H1 (cell line): ENCODE results near the gene SLC27A1. TPM values are rescaled to one million over a fixed set of nuclear protein-coding genes. Genes with fewer than 3 reads are reported as not detected.

ENCODE experiments used
- CTCF ChIA-PET: fragments of 300-600 bp; sonication (Branson Sonifier 250); formaldehyde crosslinking; loops from one replicate; lab custom pipeline; 2021; ENCODE audit not compliant: partially characterized antibody; lab: Charles Lee
- POLR2A ChIA-PET: fragments of 300-600 bp; sonication (Branson Sonifier 250); formaldehyde crosslinking; loops from one replicate; lab custom pipeline; 2021; ENCODE audit warnings: inconsistent platforms; ENCODE audit not compliant: partially characterized antibody; lab: Charles Lee
- DNase-seq, 2 experiments: peaks; one replicate each; pipeline versions ENCODE4 v3.0.0 to v3.0.0-alpha.2; 2010 to 2022; ENCODE audit warnings: low spot score in 2 of 2, low read depth in 1 of 2, mixed read lengths in 1 of 2
- FAIRE-seq: peaks from 2 replicates; lab custom pipeline; 2011; peaks lifted over from hg19 to GRCh38; lab: Jason Lieb, UNC
- H2AFZ ChIP-seq: 2 replicates; pipeline ENCODE4 v1.8.1; 2012; ENCODE audit warnings: low read length, inconsistent platforms
- H2AK5ac ChIP-seq: 2 replicates; pipeline ENCODE4 v1.6.1; 2013; ENCODE audit warnings: low read depth, low read length
- H2BK120ac ChIP-seq: replicated peaks from 2 replicates; pipeline ENCODE3; 2013; ENCODE audit warnings: low read depth, low read length, inconsistent platforms
- H2BK12ac ChIP-seq: 2 replicates; pipeline ENCODE4 v1.6.1; 2013; ENCODE audit warnings: low read depth, low read length
- H2BK15ac ChIP-seq: 2 replicates; pipeline ENCODE4 v1.6.1; 2013; ENCODE audit warnings: low read length
- H2BK20ac ChIP-seq: 2 replicates; pipeline ENCODE4 v1.6.1; 2013; ENCODE audit warnings: low read length
- H2BK5ac ChIP-seq: 2 replicates; pipeline ENCODE4 v1.6.1; 2013; ENCODE audit warnings: low read depth, low read length
- H3K14ac ChIP-seq: 2 replicates; pipeline ENCODE4 v1.6.1; 2013; ENCODE audit warnings: inconsistent platforms; ENCODE audit not compliant: insufficient read length
- H3K18ac ChIP-seq: 2 replicates; pipeline ENCODE4 v1.6.1; 2013; ENCODE audit warnings: low read length; ENCODE audit errors: extremely low read depth
- H3K23ac ChIP-seq: 2 replicates; pipeline ENCODE4 v1.6.1; 2013; ENCODE audit warnings: inconsistent platforms; ENCODE audit not compliant: insufficient read length
- H3K23me2 ChIP-seq: 2 replicates; pipeline ENCODE4 v1.6.1; 2013; ENCODE audit warnings: low read depth, low read length
- H3K27ac ChIP-seq: 2 replicates; pipeline ENCODE4 v1.6.1; 2011; ENCODE audit warnings: low read depth, low read length, inconsistent platforms
- H3K27me3 ChIP-seq, 4 experiments: replicated peaks in 1 of 4; 1 replicate in 1 of 4; 2 replicates in 3 of 4; pipeline versions ENCODE4 v1.6.1 to v1.8.1; 2011 to 2013; ENCODE audit warnings: low read length in 3 of 4, mild to moderate bottlenecking in 3 of 4, inconsistent platforms in 2 of 4, mixed read lengths in 2 of 4, moderate library complexity in 1 of 4; ENCODE audit not compliant: control insufficient read depth in 3 of 4, insufficient read depth in 3 of 4; ENCODE audit errors: extremely low read depth in 1 of 4
- H3K36me3 ChIP-seq, 4 experiments: 2 replicates each; pipeline versions ENCODE4 v1.6.1 to v1.8.1; 2011 to 2013; ENCODE audit warnings: mild to moderate bottlenecking in 4 of 4, low read length in 3 of 4, moderate library complexity in 2 of 4, control low read depth in 1 of 4, inconsistent platforms in 1 of 4; ENCODE audit not compliant: insufficient read depth in 4 of 4, control insufficient read depth in 2 of 4
- H3K4ac ChIP-seq: replicated peaks from 2 replicates; pipeline ENCODE3; 2013; ENCODE audit warnings: low read length, low read depth, mixed read lengths, inconsistent platforms; ENCODE audit not compliant: insufficient read length
- H3K4me1 ChIP-seq, 4 experiments: replicated peaks in 1 of 4; 1 replicate in 1 of 4; 2 replicates in 3 of 4; pipeline versions ENCODE4 v1.6.1 to v1.8.1; 2011 to 2013; ENCODE audit warnings: low read length in 3 of 4, inconsistent platforms in 2 of 4, mixed read lengths in 1 of 4; ENCODE audit not compliant: insufficient read depth in 4 of 4, control insufficient read depth in 3 of 4
- H3K4me2 ChIP-seq, 2 experiments: 2 replicates each; pipeline versions ENCODE4 v1.6.1 to v1.8.1; 2011 to 2013; ENCODE audit warnings: low read depth in 2 of 2, low read length in 2 of 2, control low read depth in 1 of 2, inconsistent platforms in 1 of 2, mild to moderate bottlenecking in 1 of 2; ENCODE audit not compliant: insufficient read depth in 1 of 2
- H3K4me3 ChIP-seq, 4 experiments: fragments of 200-600, 300-600 bp in 1 of 4; sonication (generic), shearing (Covaris generic), sonication (Bioruptor Twin) in 1 of 4; 2 replicates each; pipeline versions ENCODE4 v1.5.1 to v1.8.1; 2011 to 2016; ENCODE audit warnings: low read length in 4 of 4, low read depth in 3 of 4, control low read depth in 2 of 4, inconsistent platforms in 2 of 4, mild to moderate bottlenecking in 2 of 4, mixed read lengths in 1 of 4, moderate library complexity in 1 of 4; ENCODE audit not compliant: insufficient read depth in 2 of 4; ENCODE audit errors: extremely low read depth in 1 of 4
- H3K56ac ChIP-seq: replicated peaks from 2 replicates; pipeline ENCODE3; 2013; ENCODE audit warnings: low read depth, mild to moderate bottlenecking, mixed read lengths, low read length, inconsistent platforms; ENCODE audit not compliant: insufficient read length
- H3K79me1 ChIP-seq: 2 replicates; pipeline ENCODE4 v1.6.1; 2013; ENCODE audit warnings: low read depth, low read length, control low read depth
- H3K79me2 ChIP-seq, 2 experiments: 2 replicates each; pipeline versions ENCODE4 v1.6.1 to v1.8.1; 2012 to 2013; ENCODE audit warnings: low read length in 2 of 2, mild to moderate bottlenecking in 2 of 2, inconsistent platforms in 1 of 2; ENCODE audit not compliant: insufficient read depth in 2 of 2, control insufficient read depth in 1 of 2
- H3K9ac ChIP-seq, 4 experiments: replicated peaks in 1 of 4; 1 replicate in 1 of 4; 2 replicates in 3 of 4; pipeline versions ENCODE4 v1.6.1 to v1.8.1; 2011 to 2013; ENCODE audit warnings: low read depth in 3 of 4, low read length in 3 of 4, control low read depth in 2 of 4, mild to moderate bottlenecking in 2 of 4, moderate library complexity in 2 of 4, inconsistent platforms in 1 of 4; ENCODE audit errors: extremely low read depth in 1 of 4
- H3K9me3 ChIP-seq, 2 experiments: 2 replicates each; pipeline versions ENCODE4 v1.6.1 to v1.8.1; 2012 to 2013; ENCODE audit warnings: mild to moderate bottlenecking in 2 of 2, moderate library complexity in 2 of 2, control low read depth in 1 of 2, inconsistent platforms in 1 of 2, low read depth in 1 of 2, low read length in 1 of 2, mixed read lengths in 1 of 2; ENCODE audit not compliant: insufficient read depth in 2 of 2
- H4K20me1 ChIP-seq, 2 experiments: replicated peaks in 1 of 2; 2 replicates each; pipeline versions ENCODE3 to v1.8.1; 2011 to 2013; ENCODE audit warnings: inconsistent platforms in 2 of 2, low read length in 2 of 2, mild to moderate bottlenecking in 1 of 2; ENCODE audit not compliant: insufficient read depth in 2 of 2, control insufficient read depth in 1 of 2
- H4K5ac ChIP-seq: 2 replicates; pipeline ENCODE4 v1.6.1; 2013; ENCODE audit warnings: low read length, low read depth, mixed read lengths, inconsistent platforms; ENCODE audit not compliant: insufficient read length
- H4K8ac ChIP-seq: 2 replicates; pipeline ENCODE4 v1.8.0; 2013; ENCODE audit warnings: mild to moderate bottlenecking, moderate library complexity, low read length, inconsistent platforms; ENCODE audit not compliant: insufficient read depth; ENCODE audit errors: extremely low read depth
- H4K91ac ChIP-seq: replicated peaks from 2 replicates; pipeline ENCODE3; 2013; ENCODE audit warnings: low read length, mixed read lengths, inconsistent platforms; ENCODE audit not compliant: insufficient read length
- HDAC2 ChIP-seq, 2 experiments: fragments of 300-600 bp in 1 of 2; sonication (generic) in 1 of 2; IDR thresholded peaks; 2 replicates each; pipeline ENCODE4 v1.6.1; 2011 to 2012; ENCODE audit warnings: low read depth in 2 of 2, low read length in 2 of 2, mild to moderate bottlenecking in 2 of 2, moderate library complexity in 2 of 2, borderline replicate concordance in 1 of 2, inconsistent platforms in 1 of 2
- KDM1A ChIP-seq: fragments of 200-600, 300-600 bp; sonication (generic); IDR thresholded peaks from 2 replicates; pipeline ENCODE4 v1.7.1; 2016; ENCODE audit warnings: mild to moderate bottlenecking, low read length, borderline replicate concordance
- WGBS, 2 experiments: shearing (Covaris generic) in 1 of 2; methylation state at CpG; one replicate each; pipeline versions ENCODE4 v1.1.6 to v1.1.7; 2013 to 2015; ENCODE audit warnings: low lambda C conversion rate in 2 of 2, mixed read lengths in 2 of 2, inconsistent platforms in 1 of 2, low coverage in 1 of 2, missing lambda C conversion rate in 1 of 2; ENCODE audit not compliant: insufficient replicate concordance in 2 of 2, insufficient coverage in 1 of 2, insufficient read length in 1 of 2; ENCODE audit errors: extremely low coverage in 1 of 2, missing lambda C conversion rate in 1 of 2; 5-methylcytosine and 5-hydroxymethylcytosine counted together
- polyA plus RNA-seq, 7 experiments: library from polyadenylated mRNA; depleted of rRNA in 3 of 7; stranded (reverse) in 5 of 7; unstranded in 2 of 7; fragments of >200 nt in 5 of 7; fragments of 200-250 nt in 2 of 7; gene quantifications; 1 replicate in 5 of 7; 2 replicates in 1 of 7; 4 replicates in 1 of 7; pipeline versions ENCODE4 v1.2.1 to v1.2.3, GENCODE V29; 2011 to 2013; ENCODE audit warnings: missing spikeins in 2 of 7, mixed read lengths in 2 of 7
- total RNA-seq: library from RNA; stranded (reverse); fragmentation: NEBNext Ultra II Directional; extraction: Animal tissue kit (Norgen Biotek cat#: 25700); gene quantifications from 2 replicates; pipeline ENCODE4 v1.2.1, GENCODE V29; 2021

The SLC27A1 gene
- total and polyA plus RNA-seq, 2 of the 8 experiments (the other 6 are each of a cell fraction or from before 2014, with no cell fraction given), result 7.5 to 9.1 TPM

DNA sequence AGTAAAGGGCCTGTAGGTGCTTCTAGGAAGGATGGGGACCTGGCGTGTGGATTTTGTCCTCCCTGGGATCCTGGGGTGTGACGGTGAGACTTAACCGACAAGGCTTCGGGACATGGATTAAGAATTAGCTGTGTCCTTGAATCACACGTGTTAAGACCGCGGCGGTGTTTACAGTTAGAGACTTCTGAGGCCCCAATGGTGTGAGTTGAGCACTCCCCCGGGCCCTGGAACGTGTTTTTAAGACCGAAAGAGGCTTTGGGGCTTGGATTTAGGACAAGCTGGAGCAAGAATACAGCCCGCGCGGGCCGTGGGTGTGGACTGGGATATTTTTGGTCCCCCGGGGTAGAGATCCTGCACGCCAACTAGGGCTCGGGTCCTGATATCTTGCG is 1.2 kb upstream of the SLC27A1 start:
- H3K27ac ChIP-seq, result no peak overlapping the region
- WGBS, 2 experiments, result 4% methylated on average over 19 of the region's 19 CpGs; no CpG with 5 or more reads in 1 of the 2 experiments
- no peak overlapping the region for H2AK5ac ChIP-seq
- no peak overlapping the region for H3K56ac ChIP-seq
- no peak overlapping the region for H2BK20ac ChIP-seq
- H2BK12ac ChIP-seq, result no peak overlapping the region
- peaks cover 16% of the 10 kb centered on the region; the same call in 1 of the 2 replicates for H3K23me2 ChIP-seq
- H2BK15ac ChIP-seq, result no peak overlapping the region; the same call in 1 of the 2 replicates
- H3K4me3 ChIP-seq, result peak overlapping the region; percentile 70 to 84 (median 76)
- H3K9me3 ChIP-seq, result no peaks in the 10 kb centered on the region
- peak overlapping the region; percentile 89 to 91 for H3K4me2 ChIP-seq
- H4K8ac ChIP-seq, result no peak overlapping the region
- ChIA-PET CTCF (interaction anchor here (0.8 to 4.3 kb wide), 7 partner anchors 14 to 75 kb away, joined by 3 to 39 read pairs (median 3); partner anchors contain the start of gene CCDC194), POLR2A (interaction anchor here (1.0 kb wide), 1 partner anchor 44 kb away, joined by 3 read pairs; no protein-coding TSS in a partner anchor)
- no peaks in the 10 kb centered on the region for H3K79me2 ChIP-seq
- peaks cover 0 to 11% (median 5%) of the 10 kb centered on the region in 4 experiments; a peak in 3 of 7 replicates for H3K27me3 ChIP-seq
- no peak overlapping the region for H3K4ac ChIP-seq
- peak overlapping the region in 2 of 4 experiments; percentile 6 to 8; a peak in 1 of 7 replicates for H3K9ac ChIP-seq
- H3K18ac ChIP-seq, result no peak overlapping the region; the same call in 1 of the 2 replicates
- H4K91ac ChIP-seq, result no peak overlapping the region
- no peak overlapping the region for H2BK120ac ChIP-seq
- H4K5ac ChIP-seq, result no peak overlapping the region
- no peak overlapping the region for H2BK5ac ChIP-seq
- no peak for FAIRE-seq
- no peak overlapping the region for H3K23ac ChIP-seq
- H3K14ac ChIP-seq, result no peak overlapping the region
- DNase-seq, result no peak
- H2AFZ ChIP-seq, result peak overlapping the region; percentile 43; the same call in 1 of the 2 replicates
- no peaks in the 10 kb centered on the region for H4K20me1 ChIP-seq
- 0 out of 4 replicates have a peak, but pooled peaks of 1 of the 2 experiments have one; percentile 19 for TF ChIP-seq HDAC2 (IDR thresholded peaks at IDR 0.05; ENCODE audit: borderline replicate concordance in 1 of 2, low read depth in 2 of 2, low read length in 2 of 2)
- TF ChIP-seq KDM1A, result no peak
- H3K79me1 ChIP-seq, result no peaks in the 10 kb centered on the region
- no peaks in the 10 kb centered on the region for H3K36me3 ChIP-seq
- peaks cover 0 to 20% (median 8%) of the 10 kb centered on the region in 4 experiments; a peak in 5 of 7 replicates for H3K4me1 ChIP-seq
